MM.1S (cell line): ENCODE results near the gene ENTPD6.

Source experiments
- DNase-seq: peaks from one replicate; pipeline ENCODE4 v3.0.0-alpha.2; 2015
- H2AFZ ChIP-seq: fragments of 300-600 bp; sonication (generic); 2 replicates; pipeline ENCODE4 v1.6.0; 2016; ENCODE audit warnings: antibody characterized with exemption, low read length
- H3F3A ChIP-seq: fragments of 300-600 bp; sonication (generic); 2 replicates; pipeline ENCODE4 v1.6.1; 2016; ENCODE audit warnings: mild to moderate bottlenecking, antibody characterized with exemption, low read length, moderate library complexity, mixed read lengths; ENCODE audit not compliant: insufficient read depth
- H3K27ac ChIP-seq: fragments of 300-600 bp; sonication (generic); 2 replicates; pipeline ENCODE4 v1.5.1; 2016; ENCODE audit warnings: mild to moderate bottlenecking, low read length
- H3K27me3 ChIP-seq: fragments of 300-600 bp; sonication (generic); replicated peaks from 2 replicates; pipeline ENCODE4 v1.6.0; 2016; ENCODE audit warnings: low read length; ENCODE audit not compliant: insufficient read depth
- H3K36me3 ChIP-seq: fragments of 300-600 bp; sonication (generic); replicated peaks from 2 replicates; pipeline ENCODE4 v1.6.1; 2016; ENCODE audit warnings: mild to moderate bottlenecking, low read length, mixed read lengths; ENCODE audit not compliant: insufficient read depth
- H3K4me1 ChIP-seq: fragments of 300-600 bp; sonication (generic); 2 replicates; pipeline ENCODE4 v1.6.1; 2016; ENCODE audit warnings: low read length, mixed read lengths
- H3K4me2 ChIP-seq: fragments of 300-600 bp; sonication (generic); 2 replicates; pipeline ENCODE4 v1.6.0; 2016; ENCODE audit warnings: low read depth, low read length
- H3K4me3 ChIP-seq: fragments of 300-600 bp; sonication (generic); 2 replicates; pipeline ENCODE4 v1.5.1; 2016; ENCODE audit warnings: low read length, mixed read lengths
- H3K79me2 ChIP-seq: fragments of 300-600 bp; sonication (generic); 2 replicates; pipeline ENCODE4 v1.6.1; 2016; ENCODE audit warnings: mixed run types, low read length, mixed read lengths
- H3K9ac ChIP-seq: fragments of 300-600 bp; sonication (generic); 2 replicates; pipeline ENCODE4 v1.6.1; 2016; ENCODE audit warnings: low read length, mixed read lengths
- H3K9me2 ChIP-seq: fragments of 300-600 bp; sonication (generic); replicated peaks from 2 replicates; pipeline ENCODE4 v1.6.1; 2016; ENCODE audit warnings: mild to moderate bottlenecking, low read length, mixed read lengths; ENCODE audit not compliant: insufficient read depth
- H3K9me3 ChIP-seq: fragments of 300-600 bp; sonication (generic); replicated peaks from 2 replicates; pipeline ENCODE4 v1.6.1; 2016; ENCODE audit warnings: mild to moderate bottlenecking, low read length, mixed read lengths; ENCODE audit not compliant: insufficient read depth
- H4K20me1 ChIP-seq: fragments of 300-600 bp; sonication (generic); 2 replicates; pipeline ENCODE4 v1.6.1; 2016; ENCODE audit warnings: mild to moderate bottlenecking, low read length, moderate library complexity, mixed read lengths; ENCODE audit not compliant: insufficient read depth
- EZH2 ChIP-seq: fragments of 300-600 bp; sonication (generic); optimal IDR thresholded peaks from 2 replicates; pipeline ENCODE3; 2017; ENCODE audit warnings: low read depth, mild to moderate bottlenecking, antibody characterized with exemption, low read length, mixed read lengths
- EZH2phosphoT487 ChIP-seq: fragments of 300-600 bp; sonication (generic); IDR thresholded peaks from 2 replicates; pipeline ENCODE4 v1.6.1; 2018; ENCODE audit warnings: antibody characterized with exemption, low read length
- TF ChIP-seq, protein P1 (sequence below): fragments of 300-600 bp; sonication (generic); IDR thresholded peaks from 2 replicates; pipeline ENCODE4 v1.5.1; 2016; ENCODE audit warnings: antibody characterized with exemption, low read length, mixed read lengths

ENTPD6 gene

GRCh38 chr20:25273046-25273445, 77.5 kb downstream of the ENTPD6 start:
- no peaks in the 10 kb centered on the region for H4K20me1 ChIP-seq
- H3K9ac ChIP-seq = no peak overlapping the region
- peaks cover 13% of the 10 kb centered on the region for H3K79me2 ChIP-seq
- no peaks in the 10 kb centered on the region for H3K27me3 ChIP-seq
- no peaks in the 10 kb centered on the region for H3K9me2 ChIP-seq
- TF ChIP-seq, protein P1, sequence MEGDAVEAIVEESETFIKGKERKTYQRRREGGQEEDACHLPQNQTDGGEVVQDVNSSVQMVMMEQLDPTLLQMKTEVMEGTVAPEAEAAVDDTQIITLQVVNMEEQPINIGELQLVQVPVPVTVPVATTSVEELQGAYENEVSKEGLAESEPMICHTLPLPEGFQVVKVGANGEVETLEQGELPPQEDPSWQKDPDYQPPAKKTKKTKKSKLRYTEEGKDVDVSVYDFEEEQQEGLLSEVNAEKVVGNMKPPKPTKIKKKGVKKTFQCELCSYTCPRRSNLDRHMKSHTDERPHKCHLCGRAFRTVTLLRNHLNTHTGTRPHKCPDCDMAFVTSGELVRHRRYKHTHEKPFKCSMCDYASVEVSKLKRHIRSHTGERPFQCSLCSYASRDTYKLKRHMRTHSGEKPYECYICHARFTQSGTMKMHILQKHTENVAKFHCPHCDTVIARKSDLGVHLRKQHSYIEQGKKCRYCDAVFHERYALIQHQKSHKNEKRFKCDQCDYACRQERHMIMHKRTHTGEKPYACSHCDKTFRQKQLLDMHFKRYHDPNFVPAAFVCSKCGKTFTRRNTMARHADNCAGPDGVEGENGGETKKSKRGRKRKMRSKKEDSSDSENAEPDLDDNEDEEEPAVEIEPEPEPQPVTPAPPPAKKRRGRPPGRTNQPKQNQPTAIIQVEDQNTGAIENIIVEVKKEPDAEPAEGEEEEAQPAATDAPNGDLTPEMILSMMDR = no peak
- TF ChIP-seq EZH2 (no peak), EZH2phosphoT487 (no peak)
- H3K36me3 ChIP-seq = peaks cover 8% of the 10 kb centered on the region
- H3K4me1 ChIP-seq = no peaks in the 10 kb centered on the region
- H3K27ac ChIP-seq = no peak overlapping the region
- no peaks in the 10 kb centered on the region for H3K9me3 ChIP-seq
- no peak overlapping the region for H3K4me3 ChIP-seq
- DNase-seq = no peak
- H3F3A ChIP-seq = no peaks in the 10 kb centered on the region
- no peak overlapping the region for H2AFZ ChIP-seq
- H3K4me2 ChIP-seq = no peak overlapping the region

- H2AFZ ChIP-seq = no peak overlapping the region
- DNase-seq = no peak
- H3K27me3 ChIP-seq = no peaks in the 10 kb centered on the region
- no peaks in the 10 kb centered on the region for H3K4me1 ChIP-seq
- H3F3A ChIP-seq = no peaks in the 10 kb centered on the region
- no peak overlapping the region for H3K27ac ChIP-seq
- no peak overlapping the region for H3K9ac ChIP-seq
- peaks cover 9% of the 10 kb centered on the region for H3K79me2 ChIP-seq
- TF ChIP-seq EZH2phosphoT487 (no peak), EZH2 (no peak)
- TF ChIP-seq, protein P1 = no peak
- no peaks in the 10 kb centered on the region for H3K9me2 ChIP-seq
- H3K4me2 ChIP-seq = no peak overlapping the region
- H3K36me3 ChIP-seq = peaks cover 8% of the 10 kb centered on the region
- no peak overlapping the region for H3K4me3 ChIP-seq
- no peaks in the 10 kb centered on the region for H3K9me3 ChIP-seq
- no peaks in the 10 kb centered on the region for H4K20me1 ChIP-seq
Observed at GRCh38 chr20:25273541-25274358, 78.2 kb downstream of the ENTPD6 start.

DNA sequence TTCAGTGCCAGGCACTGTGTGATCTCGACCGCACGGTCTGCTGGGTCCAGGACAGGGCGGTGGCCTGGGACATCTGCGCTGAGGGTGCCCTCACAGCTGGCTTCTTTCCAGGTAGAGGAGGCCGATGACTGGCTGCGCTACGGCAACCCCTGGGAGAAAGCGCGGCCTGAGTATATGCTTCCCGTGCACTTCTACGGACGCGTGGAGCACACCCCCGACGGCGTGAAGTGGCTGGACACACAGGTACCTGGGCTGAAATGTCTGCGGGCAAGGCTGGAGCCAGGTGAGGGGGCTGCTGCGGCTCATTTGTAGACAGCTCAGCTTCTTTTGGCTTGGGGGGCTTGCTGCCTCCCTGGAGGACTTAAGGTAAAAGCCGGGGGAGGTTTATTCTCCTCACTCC, 79.0 kb downstream of the ENTPD6 start:
- H3K4me3 ChIP-seq = no peak overlapping the region
- H3K9me3 ChIP-seq = no peaks in the 10 kb centered on the region
- H3K4me1 ChIP-seq = no peaks in the 10 kb centered on the region
- no peak overlapping the region for H3K4me2 ChIP-seq
- no peaks in the 10 kb centered on the region for H4K20me1 ChIP-seq
- no peaks in the 10 kb centered on the region for H3F3A ChIP-seq
- no peak overlapping the region for H2AFZ ChIP-seq
- H3K27ac ChIP-seq = no peak overlapping the region
- H3K79me2 ChIP-seq = peaks cover 5% of the 10 kb centered on the region
- peaks cover 8% of the 10 kb centered on the region for H3K36me3 ChIP-seq
- H3K9ac ChIP-seq = no peak overlapping the region
- no peaks in the 10 kb centered on the region for H3K27me3 ChIP-seq
- DNase-seq = no peak
- TF ChIP-seq EZH2phosphoT487 = no peak
- no peak for TF ChIP-seq EZH2
- TF ChIP-seq, protein P1 = no peak
- H3K9me2 ChIP-seq = no peaks in the 10 kb centered on the region
